ENCODE data around the gene PCDHB9.

The PCDHB9 gene

GRCh38 chr5:141236516-141237313 is 49.8 kb downstream of the PCDHB9 start:
- DNase-seq (ENCODE audit: low read depth, low spot score) = no peak

Measured in activated naive CD8-positive, alpha-beta T cell treated with anti-CD3 and anti-CD28 coated beads, Interleukin-2, amount 50 U/mL, for 16 hours (primary cell).